Prostate gland (tissue), 2 donors: ENCODE data around the gene CR2. TPM values are rescaled to one million over a fixed set of nuclear protein-coding genes. Genes with fewer than 3 reads are reported as not detected.

Experiments used
- DNase-seq: peaks from one replicate; pipeline ENCODE4 v3.0.0-alpha.2; 2019; ENCODE audit warnings: low spot score
- H3K27ac ChIP-seq, 2 donors: fragments of 200-600 bp; sonication (generic); 2 replicates each; pipeline ENCODE4 v1.5.1; 2017 to 2019
- H3K27me3 ChIP-seq: fragments of 200-600 bp; sonication (generic); replicated peaks from 2 replicates; pipeline ENCODE4 v1.5.1; 2019; ENCODE audit not compliant: insufficient read depth
- H3K36me3 ChIP-seq, 2 donors: fragments of 200-600 bp; sonication (generic); 1 replicate in 1 of 2; 2 replicates in 1 of 2; pipeline versions ENCODE4 v1.5.1 to v1.8.1; 2017 to 2019
- H3K4me1 ChIP-seq: fragments of 200-600 bp; sonication (generic); replicated peaks from 2 replicates; pipeline ENCODE4 v1.5.1; 2019
- H3K4me3 ChIP-seq, 2 donors: fragments of 200-600 bp; sonication (generic); 2 replicates each; pipeline ENCODE4 v1.5.1; 2017 to 2019
- H3K9me3 ChIP-seq: fragments of 200-600 bp; sonication (generic); 2 replicates; pipeline ENCODE4 v1.5.1; 2017
- POLR2A ChIP-seq: fragments of 450-650 bp; IDR thresholded peaks from one replicate; pipeline ENCODE4 v1.6.1; 2016; ENCODE audit warnings: antibody characterized with exemption, mild to moderate bottlenecking
- POLR2AphosphoS5 ChIP-seq: sonication (generic); formaldehyde crosslinking; IDR thresholded peaks from one replicate; pipeline ENCODE4 v1.6.1; 2017; ENCODE audit warnings: antibody characterized with exemption
- WGBS: methylation state at CpG from one replicate; pipeline ENCODE4 v1.1.5; 2018; 5-methylcytosine and 5-hydroxymethylcytosine counted together
- intact Hi-C: fragments of 100-400 bp; cut with DNase I; formaldehyde crosslinking; loops from one replicate; pipeline ENCODE4 v1.14.2; 2022
- total RNA-seq, 2 donors: library from RNA; depleted of rRNA; stranded (reverse); fragments of >200 nt; gene quantifications; one replicate each; pipeline ENCODE4 v1.1.0, GENCODE V29; 2016
- TF ChIP-seq, protein P1 (sequence below), 4 experiments: fragments of 200-600 bp in 2 of 4; fragments of 450-650 bp in 2 of 4; sonication (generic) in 2 of 4; IDR thresholded peaks; 1 replicate in 3 of 4; 2 replicates in 1 of 4; pipeline ENCODE4 v1.5.1; 2016 to 2019; ENCODE audit warnings: antibody characterized with exemption in 4 of 4, mild to moderate bottlenecking in 2 of 4, moderate library complexity in 2 of 4

Gene CR2
- total RNA-seq, 2 donors from 2014 or later: 0.51 TPM; not detected in 1

GRCh38 chr1:207510444-207510843, 56.3 kb downstream of the CR2 start:
- intact Hi-C loops: no loop called here
- no peak for DNase-seq
- Histone ChIP-seq H3K36me3 (no peaks in the 10 kb centered on the region), H3K4me3 (no peak overlapping the region), H3K4me1 (no peaks in the 10 kb centered on the region), H3K27ac (no peak overlapping the region), H3K9me3 (no peaks in the 10 kb centered on the region), H3K27me3 (peaks cover under 1% of the 10 kb centered on the region)
- 44% methylated on average over 1 of the region's 1 CpG for WGBS
- TF ChIP-seq POLR2AphosphoS5 (no peak), POLR2A (no peak)
- TF ChIP-seq, protein P1, sequence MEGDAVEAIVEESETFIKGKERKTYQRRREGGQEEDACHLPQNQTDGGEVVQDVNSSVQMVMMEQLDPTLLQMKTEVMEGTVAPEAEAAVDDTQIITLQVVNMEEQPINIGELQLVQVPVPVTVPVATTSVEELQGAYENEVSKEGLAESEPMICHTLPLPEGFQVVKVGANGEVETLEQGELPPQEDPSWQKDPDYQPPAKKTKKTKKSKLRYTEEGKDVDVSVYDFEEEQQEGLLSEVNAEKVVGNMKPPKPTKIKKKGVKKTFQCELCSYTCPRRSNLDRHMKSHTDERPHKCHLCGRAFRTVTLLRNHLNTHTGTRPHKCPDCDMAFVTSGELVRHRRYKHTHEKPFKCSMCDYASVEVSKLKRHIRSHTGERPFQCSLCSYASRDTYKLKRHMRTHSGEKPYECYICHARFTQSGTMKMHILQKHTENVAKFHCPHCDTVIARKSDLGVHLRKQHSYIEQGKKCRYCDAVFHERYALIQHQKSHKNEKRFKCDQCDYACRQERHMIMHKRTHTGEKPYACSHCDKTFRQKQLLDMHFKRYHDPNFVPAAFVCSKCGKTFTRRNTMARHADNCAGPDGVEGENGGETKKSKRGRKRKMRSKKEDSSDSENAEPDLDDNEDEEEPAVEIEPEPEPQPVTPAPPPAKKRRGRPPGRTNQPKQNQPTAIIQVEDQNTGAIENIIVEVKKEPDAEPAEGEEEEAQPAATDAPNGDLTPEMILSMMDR (IDR thresholded peaks at IDR 0.05): no peak

GRCh38 chr1:207514890-207515289, 60.8 kb downstream of the CR2 start:
- no peaks in the 10 kb centered on the region for H3K4me1 ChIP-seq
- H3K27me3 ChIP-seq: no peaks in the 10 kb centered on the region
- intact Hi-C loops: no loop called here
- 90% methylated on average over 13 of the region's 13 CpGs for WGBS
- no peaks in the 10 kb centered on the region for H3K9me3 ChIP-seq
- H3K27ac ChIP-seq: no peak overlapping the region
- no peaks in the 10 kb centered on the region for H3K36me3 ChIP-seq
- no peak for DNase-seq
- no peak overlapping the region for H3K4me3 ChIP-seq
- no peak for TF ChIP-seq POLR2AphosphoS5
- no peak for TF ChIP-seq POLR2A
- TF ChIP-seq, protein P1 (IDR thresholded peaks at IDR 0.05): no peak

DNA sequence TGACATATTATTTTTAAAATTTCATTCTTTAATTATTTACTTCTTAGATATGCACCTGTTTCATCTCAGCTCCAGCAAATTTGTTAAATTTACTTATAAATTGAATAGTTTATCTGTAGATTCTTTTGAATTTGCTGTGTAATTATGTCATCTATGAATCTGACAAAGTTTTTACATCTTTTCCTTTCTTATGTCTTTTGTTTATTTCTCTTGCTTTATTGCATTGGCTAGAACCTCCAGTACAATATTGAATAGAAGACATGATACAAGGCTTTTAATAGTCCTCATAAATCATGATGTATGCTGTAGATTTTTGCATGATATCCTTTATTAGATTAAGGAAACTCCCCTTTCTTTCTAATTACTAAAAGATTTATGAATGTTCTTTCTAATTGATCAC, 62.6 kb downstream of the CR2 start:
- Histone ChIP-seq H3K4me1 (no peaks in the 10 kb centered on the region), H3K27ac (no peak overlapping the region), H3K36me3 (no peaks in the 10 kb centered on the region), H3K27me3 (no peaks in the 10 kb centered on the region), H3K4me3 (no peak overlapping the region), H3K9me3 (no peaks in the 10 kb centered on the region)
- TF ChIP-seq POLR2A (no peak), POLR2AphosphoS5 (no peak)
- TF ChIP-seq, protein P1 (IDR thresholded peaks at IDR 0.05): no peak
- DNase-seq: no peak
- intact Hi-C loops: no loop called here

DNA sequence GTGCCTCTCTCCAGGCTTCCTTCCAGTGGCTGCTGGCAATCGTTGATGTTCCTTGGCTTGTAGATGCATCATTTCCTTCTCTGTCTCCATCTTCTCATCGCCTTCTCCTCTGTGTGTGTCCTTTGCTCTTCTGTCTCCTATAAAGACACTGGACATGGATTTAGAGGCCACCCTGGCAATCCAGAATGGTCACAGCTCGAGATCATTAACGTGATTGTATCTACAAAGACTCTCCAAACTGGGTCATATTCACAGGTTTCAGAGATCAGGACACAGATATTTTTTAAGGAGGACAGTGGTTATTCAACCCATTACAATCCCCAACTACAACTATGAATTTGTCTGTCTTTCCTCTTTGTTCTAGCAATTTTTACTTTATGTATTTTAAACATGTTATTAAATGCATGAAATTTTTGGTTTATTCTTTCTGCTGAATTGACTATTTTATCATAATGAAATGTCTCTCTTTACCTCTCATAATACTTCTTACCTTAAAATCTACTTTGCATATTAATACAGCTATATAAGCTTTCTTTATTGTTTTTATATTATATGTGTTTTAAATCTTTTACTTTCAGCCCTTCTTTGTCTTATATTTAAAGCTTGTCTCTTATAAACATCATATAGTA, 64.6 kb downstream of the CR2 start:
- WGBS: 46% methylated on average over 4 of the region's 4 CpGs
- TF ChIP-seq POLR2A (no peak), POLR2AphosphoS5 (no peak)
- TF ChIP-seq, protein P1 (IDR thresholded peaks at IDR 0.05): no peak
- H3K27me3 ChIP-seq: no peaks in the 10 kb centered on the region
- no peaks in the 10 kb centered on the region for H3K36me3 ChIP-seq
- intact Hi-C loops: no loop called here
- no peak for DNase-seq
- H3K9me3 ChIP-seq: no peaks in the 10 kb centered on the region
- no peak overlapping the region for H3K4me3 ChIP-seq
- H3K27ac ChIP-seq: no peak overlapping the region
- no peaks in the 10 kb centered on the region for H3K4me1 ChIP-seq
